ENCODE measurements around the gene PRTFDC1.

The PRTFDC1 gene

DNA sequence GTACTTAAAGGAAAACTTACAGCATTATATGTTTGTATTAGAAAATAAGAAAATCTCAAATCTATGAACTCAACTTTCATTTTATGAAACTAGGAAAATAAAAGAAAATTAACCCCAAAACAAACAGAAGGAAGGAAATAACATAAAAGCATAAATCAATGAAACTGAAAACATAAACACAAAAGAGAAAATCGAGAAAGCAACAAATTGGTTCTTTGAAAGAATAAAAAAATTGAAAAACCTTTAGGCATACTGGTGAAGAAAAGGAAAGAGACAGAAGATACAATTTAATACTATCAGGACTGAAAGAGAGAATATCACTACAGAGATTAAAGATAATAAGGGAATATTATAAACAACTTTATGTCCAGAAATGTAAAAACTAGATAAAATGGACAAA is 21.2 kb downstream of the PRTFDC1 start:
- H3K9me3 Mint-ChIP-seq: no peaks in the 10 kb centered on the region
- H3K4me3 Mint-ChIP-seq: no peak overlapping the region
- TF ChIP-seq, protein P1, sequence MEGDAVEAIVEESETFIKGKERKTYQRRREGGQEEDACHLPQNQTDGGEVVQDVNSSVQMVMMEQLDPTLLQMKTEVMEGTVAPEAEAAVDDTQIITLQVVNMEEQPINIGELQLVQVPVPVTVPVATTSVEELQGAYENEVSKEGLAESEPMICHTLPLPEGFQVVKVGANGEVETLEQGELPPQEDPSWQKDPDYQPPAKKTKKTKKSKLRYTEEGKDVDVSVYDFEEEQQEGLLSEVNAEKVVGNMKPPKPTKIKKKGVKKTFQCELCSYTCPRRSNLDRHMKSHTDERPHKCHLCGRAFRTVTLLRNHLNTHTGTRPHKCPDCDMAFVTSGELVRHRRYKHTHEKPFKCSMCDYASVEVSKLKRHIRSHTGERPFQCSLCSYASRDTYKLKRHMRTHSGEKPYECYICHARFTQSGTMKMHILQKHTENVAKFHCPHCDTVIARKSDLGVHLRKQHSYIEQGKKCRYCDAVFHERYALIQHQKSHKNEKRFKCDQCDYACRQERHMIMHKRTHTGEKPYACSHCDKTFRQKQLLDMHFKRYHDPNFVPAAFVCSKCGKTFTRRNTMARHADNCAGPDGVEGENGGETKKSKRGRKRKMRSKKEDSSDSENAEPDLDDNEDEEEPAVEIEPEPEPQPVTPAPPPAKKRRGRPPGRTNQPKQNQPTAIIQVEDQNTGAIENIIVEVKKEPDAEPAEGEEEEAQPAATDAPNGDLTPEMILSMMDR (IDR thresholded peaks at IDR 0.05): no peak
- peaks cover 18% of the 10 kb centered on the region for H3K4me1 Mint-ChIP-seq
- H3K36me3 Mint-ChIP-seq (ENCODE audit: low read depth): peaks cover 26% of the 10 kb centered on the region
- H3K27ac Mint-ChIP-seq: no peak overlapping the region
- H3K27me3 Mint-ChIP-seq (ENCODE audit: low read depth, poor library complexity): no peaks in the 10 kb centered on the region
- no peak for DNase-seq

DNA sequence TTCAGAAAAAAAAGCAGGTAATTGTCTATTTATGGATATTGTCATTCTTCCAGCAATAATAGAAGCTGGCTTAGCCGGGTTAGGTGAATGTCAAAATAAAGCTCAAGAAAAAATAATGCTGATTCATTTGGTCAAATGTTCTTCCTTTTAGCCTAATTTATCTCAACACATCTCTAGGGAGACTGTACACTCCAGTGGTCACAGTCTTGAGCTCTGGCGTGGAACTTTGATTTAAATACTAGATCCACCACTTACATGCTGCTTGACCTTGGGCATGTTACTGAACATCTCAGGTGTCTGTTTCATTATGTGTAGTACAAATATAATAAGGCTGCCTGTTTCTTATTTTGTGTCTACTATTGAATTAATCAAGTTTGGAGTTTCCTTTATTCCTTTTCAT is 22.0 kb downstream of the PRTFDC1 start:
- Mint-ChIP-seq H3K9me3 (peaks cover 6% of the 10 kb centered on the region), H3K4me1 (peaks cover 18% of the 10 kb centered on the region), H3K27ac (peak overlapping the region; percentile 79)

GRCh38 chr10:24929904-24930303 is 22.5 kb downstream of the PRTFDC1 start:
- no peaks in the 10 kb centered on the region for H3K27me3 Mint-ChIP-seq (ENCODE audit: low read depth, poor library complexity)
- H3K27ac Mint-ChIP-seq: no peak overlapping the region
- peaks cover 29% of the 10 kb centered on the region for H3K36me3 Mint-ChIP-seq (ENCODE audit: low read depth)
- no peak for DNase-seq
- peaks cover 10% of the 10 kb centered on the region for H3K9me3 Mint-ChIP-seq
- TF ChIP-seq, protein P1 (IDR thresholded peaks at IDR 0.05): no peak
- H3K4me3 Mint-ChIP-seq: no peak overlapping the region
- peaks cover 18% of the 10 kb centered on the region for H3K4me1 Mint-ChIP-seq

More for the DNA sequence above, 22.0 kb downstream of the PRTFDC1 start:
- Mint-ChIP-seq H3K36me3 (ENCODE audit: low read depth) (peaks cover 29% of the 10 kb centered on the region), H3K4me3 (no peak overlapping the region), H3K27me3 (ENCODE audit: low read depth, poor library complexity) (no peaks in the 10 kb centered on the region)
- TF ChIP-seq, protein P1 (IDR thresholded peaks at IDR 0.05): no peak
- DNase-seq: no peak

DNA sequence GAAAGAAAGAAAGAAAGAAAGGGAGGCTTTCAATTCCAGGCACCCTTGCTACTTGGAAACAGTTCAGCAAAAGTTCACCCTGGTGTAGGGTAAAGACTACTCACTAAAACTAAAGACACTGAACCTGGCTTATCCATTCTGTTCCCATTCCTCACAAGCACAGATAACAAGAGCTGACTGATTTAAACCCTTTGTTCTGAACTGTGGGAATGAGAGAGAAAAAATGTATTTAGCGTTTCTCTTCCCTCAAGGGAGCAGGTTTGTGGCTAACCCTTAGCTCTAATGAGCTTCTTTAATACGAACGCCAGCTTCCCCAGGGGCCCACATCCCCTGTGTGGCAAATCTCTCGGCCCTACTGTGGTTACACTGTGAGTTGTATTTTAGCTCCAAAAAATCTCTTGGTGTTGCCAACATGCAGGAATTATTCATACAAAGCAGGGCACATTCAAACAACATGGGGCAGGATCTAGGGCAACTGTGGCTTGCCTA is 23.3 kb downstream of the PRTFDC1 start:
- peaks cover 18% of the 10 kb centered on the region for H3K4me1 Mint-ChIP-seq
- peak overlapping the region; percentile 45 for H3K27ac Mint-ChIP-seq
- H3K36me3 Mint-ChIP-seq (ENCODE audit: low read depth): peaks cover 29% of the 10 kb centered on the region
- H3K4me3 Mint-ChIP-seq: no peak overlapping the region
- no peaks in the 10 kb centered on the region for H3K27me3 Mint-ChIP-seq (ENCODE audit: low read depth, poor library complexity)
- DNase-seq: no peak
- H3K9me3 Mint-ChIP-seq: peaks cover 18% of the 10 kb centered on the region
- TF ChIP-seq, protein P1 (IDR thresholded peaks at IDR 0.05): no peak

GRCh38 chr10:24928163-24928562 is 24.2 kb downstream of the PRTFDC1 start:
- DNase-seq: no peak
- Mint-ChIP-seq H3K9me3 (peaks cover 28% of the 10 kb centered on the region), H3K4me1 (peaks cover 18% of the 10 kb centered on the region), H3K27ac (no peak overlapping the region), H3K4me3 (no peak overlapping the region), H3K36me3 (ENCODE audit: low read depth) (peaks cover 34% of the 10 kb centered on the region), H3K27me3 (ENCODE audit: low read depth, poor library complexity) (no peaks in the 10 kb centered on the region)
- TF ChIP-seq, protein P1 (IDR thresholded peaks at IDR 0.05): no peak

GRCh38 chr10:24926557-24926956 is 25.8 kb downstream of the PRTFDC1 start:
- DNase-seq: no peak
- TF ChIP-seq, protein P1 (IDR thresholded peaks at IDR 0.05): no peak
- Mint-ChIP-seq H3K27ac (no peak overlapping the region), H3K36me3 (ENCODE audit: low read depth) (peaks cover 43% of the 10 kb centered on the region), H3K9me3 (peaks cover 28% of the 10 kb centered on the region), H3K4me1 (peaks cover 19% of the 10 kb centered on the region), H3K4me3 (no peak overlapping the region), H3K27me3 (ENCODE audit: low read depth, poor library complexity) (no peaks in the 10 kb centered on the region)

Data from nephron progenitor cell (in vitro differentiated cells).